Prostate gland (tissue), 2 donors: ENCODE data around the gene NEU4. TPM values are rescaled to one million over a fixed set of nuclear protein-coding genes. Genes with fewer than 3 reads are reported as not detected.

Source experiments
- DNase-seq: peaks from one replicate; pipeline ENCODE4 v3.0.0-alpha.2; 2019; ENCODE audit warnings: low spot score
- H3K27ac ChIP-seq, 2 donors: fragments of 200-600 bp; sonication (generic); 2 replicates each; pipeline ENCODE4 v1.5.1; 2017 to 2019
- H3K27me3 ChIP-seq: fragments of 200-600 bp; sonication (generic); replicated peaks from 2 replicates; pipeline ENCODE4 v1.5.1; 2019; ENCODE audit not compliant: insufficient read depth
- H3K36me3 ChIP-seq, 2 donors: fragments of 200-600 bp; sonication (generic); 1 replicate in 1 of 2; 2 replicates in 1 of 2; pipeline versions ENCODE4 v1.5.1 to v1.8.1; 2017 to 2019
- H3K4me1 ChIP-seq: fragments of 200-600 bp; sonication (generic); replicated peaks from 2 replicates; pipeline ENCODE4 v1.5.1; 2019
- H3K4me3 ChIP-seq, 2 donors: fragments of 200-600 bp; sonication (generic); 2 replicates each; pipeline ENCODE4 v1.5.1; 2017 to 2019
- H3K9me3 ChIP-seq: fragments of 200-600 bp; sonication (generic); 2 replicates; pipeline ENCODE4 v1.5.1; 2017
- POLR2A ChIP-seq: fragments of 450-650 bp; IDR thresholded peaks from one replicate; pipeline ENCODE4 v1.6.1; 2016; ENCODE audit warnings: antibody characterized with exemption, mild to moderate bottlenecking
- POLR2AphosphoS5 ChIP-seq: sonication (generic); formaldehyde crosslinking; IDR thresholded peaks from one replicate; pipeline ENCODE4 v1.6.1; 2017; ENCODE audit warnings: antibody characterized with exemption
- WGBS: methylation state at CpG from one replicate; pipeline ENCODE4 v1.1.5; 2018; 5-methylcytosine and 5-hydroxymethylcytosine counted together
- intact Hi-C: fragments of 100-400 bp; cut with DNase I; formaldehyde crosslinking; loops from one replicate; pipeline ENCODE4 v1.14.2; 2022
- total RNA-seq, 2 donors: library from RNA; depleted of rRNA; stranded (reverse); fragments of >200 nt; gene quantifications; one replicate each; pipeline ENCODE4 v1.1.0, GENCODE V29; 2016
- TF ChIP-seq, protein P1 (sequence below), 4 experiments: fragments of 200-600 bp in 2 of 4; fragments of 450-650 bp in 2 of 4; sonication (generic) in 2 of 4; IDR thresholded peaks; 1 replicate in 3 of 4; 2 replicates in 1 of 4; pipeline ENCODE4 v1.5.1; 2016 to 2019; ENCODE audit warnings: antibody characterized with exemption in 4 of 4, mild to moderate bottlenecking in 2 of 4, moderate library complexity in 2 of 4

Gene NEU4
- total RNA-seq, 2 donors from 2014 or later = 0.62 TPM; not detected in 1

DNA sequence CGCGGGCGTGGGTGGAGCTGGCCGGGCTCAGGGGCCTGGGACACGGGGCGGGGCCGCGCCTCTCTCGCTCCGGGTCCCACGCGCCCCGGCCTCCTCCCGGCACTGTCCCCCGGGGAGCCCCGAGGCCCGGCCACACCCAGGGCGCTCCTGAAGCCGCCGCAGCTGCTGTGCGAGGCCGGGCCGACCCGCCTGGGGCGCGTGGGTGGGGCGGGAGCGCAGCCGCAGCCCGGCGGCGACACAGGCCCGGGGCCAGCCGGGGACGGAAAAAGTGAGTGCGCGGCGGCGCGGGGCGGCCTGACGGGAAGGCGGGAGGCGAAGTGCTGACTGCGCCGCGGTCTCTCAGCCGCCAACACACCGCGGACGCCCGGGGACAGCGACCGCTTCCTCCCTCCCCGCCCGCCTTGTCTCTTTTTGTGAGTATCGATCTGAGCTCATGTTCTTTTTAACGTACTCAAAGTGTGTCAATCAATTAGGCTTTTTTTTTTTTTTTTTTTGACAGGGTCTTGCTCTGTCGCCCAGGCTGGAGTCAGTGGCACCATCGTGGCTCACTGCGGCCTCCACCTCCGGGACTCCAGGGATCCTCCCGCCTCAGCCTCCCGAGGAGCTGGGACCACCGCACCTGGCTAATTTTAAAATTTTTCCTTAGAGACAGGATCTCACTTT lies 35.2 kb downstream of the NEU4 start:
- no peaks in the 10 kb centered on the region for H3K36me3 ChIP-seq
- peak overlapping the region; percentile 25 to 35 for H3K4me3 ChIP-seq
- TF ChIP-seq POLR2A (no peak), POLR2AphosphoS5 (peak; percentile 18)
- TF ChIP-seq, protein P1, sequence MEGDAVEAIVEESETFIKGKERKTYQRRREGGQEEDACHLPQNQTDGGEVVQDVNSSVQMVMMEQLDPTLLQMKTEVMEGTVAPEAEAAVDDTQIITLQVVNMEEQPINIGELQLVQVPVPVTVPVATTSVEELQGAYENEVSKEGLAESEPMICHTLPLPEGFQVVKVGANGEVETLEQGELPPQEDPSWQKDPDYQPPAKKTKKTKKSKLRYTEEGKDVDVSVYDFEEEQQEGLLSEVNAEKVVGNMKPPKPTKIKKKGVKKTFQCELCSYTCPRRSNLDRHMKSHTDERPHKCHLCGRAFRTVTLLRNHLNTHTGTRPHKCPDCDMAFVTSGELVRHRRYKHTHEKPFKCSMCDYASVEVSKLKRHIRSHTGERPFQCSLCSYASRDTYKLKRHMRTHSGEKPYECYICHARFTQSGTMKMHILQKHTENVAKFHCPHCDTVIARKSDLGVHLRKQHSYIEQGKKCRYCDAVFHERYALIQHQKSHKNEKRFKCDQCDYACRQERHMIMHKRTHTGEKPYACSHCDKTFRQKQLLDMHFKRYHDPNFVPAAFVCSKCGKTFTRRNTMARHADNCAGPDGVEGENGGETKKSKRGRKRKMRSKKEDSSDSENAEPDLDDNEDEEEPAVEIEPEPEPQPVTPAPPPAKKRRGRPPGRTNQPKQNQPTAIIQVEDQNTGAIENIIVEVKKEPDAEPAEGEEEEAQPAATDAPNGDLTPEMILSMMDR (IDR thresholded peaks at IDR 0.05) = peak in 2 of 4 experiments; percentile 36 to 53
- no peaks in the 10 kb centered on the region for H3K4me1 ChIP-seq
- peak; percentile 63 for DNase-seq
- H3K27me3 ChIP-seq = no peaks in the 10 kb centered on the region
- H3K27ac ChIP-seq = peak overlapping the region; percentile 36 to 45
- intact Hi-C loops = no loop called here
- no peaks in the 10 kb centered on the region for H3K9me3 ChIP-seq
- WGBS = 9% methylated on average over 51 of the region's 65 CpGs

DNA sequence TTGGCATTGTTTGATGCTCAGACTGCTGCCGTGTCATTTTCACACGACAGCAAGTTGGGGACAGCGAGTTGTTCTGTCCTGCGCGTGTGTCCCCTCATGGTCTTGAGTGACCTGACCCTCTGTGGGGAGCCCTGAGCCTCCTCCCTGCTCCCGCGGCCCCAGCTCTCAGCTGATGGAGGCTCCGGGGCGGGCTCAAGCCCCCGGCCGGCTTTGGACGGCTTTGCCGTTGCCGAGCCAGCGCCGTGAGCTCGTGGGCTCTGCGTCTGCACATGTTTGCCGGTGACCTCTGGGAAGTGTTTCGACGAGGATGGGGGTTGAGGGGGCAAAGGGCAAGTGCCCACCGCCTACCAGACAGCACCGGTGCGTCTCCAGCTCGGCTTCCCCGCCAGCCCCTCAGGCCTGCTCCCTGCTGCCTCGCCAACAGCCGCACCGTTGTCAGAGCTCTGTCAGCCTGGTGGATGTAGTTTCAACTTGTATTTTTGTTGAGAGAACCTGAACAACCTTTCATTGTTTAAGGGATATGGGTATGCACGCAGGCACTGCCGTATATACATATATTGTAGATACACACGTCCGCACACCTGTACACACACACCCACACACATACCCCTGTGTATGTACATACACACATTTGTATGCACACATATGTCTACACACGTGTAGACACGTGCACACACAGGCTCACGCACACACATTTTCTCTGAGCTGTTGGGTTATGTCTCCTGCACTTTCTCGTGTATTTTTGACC lies 36.0 kb downstream of the NEU4 start:
- no peak overlapping the region for H3K27ac ChIP-seq
- DNase-seq = no peak
- TF ChIP-seq POLR2A (no peak), POLR2AphosphoS5 (no peak)
- TF ChIP-seq, protein P1 (IDR thresholded peaks at IDR 0.05) = no peak
- H3K36me3 ChIP-seq = no peaks in the 10 kb centered on the region
- WGBS = 74% methylated on average over 37 of the region's 37 CpGs
- peak overlapping the region in 1 of 2 donors; percentile 25 for H3K4me3 ChIP-seq
- intact Hi-C loops = no loop called here
- no peaks in the 10 kb centered on the region for H3K9me3 ChIP-seq
- no peaks in the 10 kb centered on the region for H3K27me3 ChIP-seq
- no peaks in the 10 kb centered on the region for H3K4me1 ChIP-seq

GRCh38 chr2:241846406-241846805 lies 37.4 kb downstream of the NEU4 start:
- Histone ChIP-seq H3K27me3 (no peaks in the 10 kb centered on the region), H3K27ac (no peak overlapping the region), H3K4me3 (no peak overlapping the region), H3K4me1 (no peaks in the 10 kb centered on the region), H3K36me3 (no peaks in the 10 kb centered on the region), H3K9me3 (no peaks in the 10 kb centered on the region)
- no peak for TF ChIP-seq POLR2A
- TF ChIP-seq, protein P1 (IDR thresholded peaks at IDR 0.05) = no peak
- TF ChIP-seq POLR2AphosphoS5 = no peak
- no peak for DNase-seq
- WGBS = 85% methylated on average over 22 of the region's 22 CpGs
- intact Hi-C loops = no loop called here

GRCh38 chr2:241848761-241849615 lies 40.0 kb downstream of the NEU4 start:
- TF ChIP-seq POLR2A (no peak), POLR2AphosphoS5 (no peak)
- TF ChIP-seq, protein P1 (IDR thresholded peaks at IDR 0.05) = no peak
- H3K36me3 ChIP-seq = no peaks in the 10 kb centered on the region

More at GRCh38 chr2:241848761-241849615, 40.0 kb downstream of the NEU4 start:
- WGBS = 83% methylated on average over 37 of the region's 39 CpGs
- intact Hi-C loops = no loop called here
- Histone ChIP-seq H3K4me1 (no peaks in the 10 kb centered on the region), H3K27me3 (no peaks in the 10 kb centered on the region), H3K4me3 (no peak overlapping the region), H3K27ac (no peak overlapping the region), H3K9me3 (no peaks in the 10 kb centered on the region)
- DNase-seq = no peak
